Glutamatergic neuron (in vitro differentiated cells): ENCODE data around the gene FBXO34. TPM values are rescaled to one million over a fixed set of nuclear protein-coding genes. Genes with fewer than 3 reads are reported as not detected.

Source experiments
- DNase-seq: peaks from one replicate; pipeline ENCODE4 v3.0.0; 2022
- H3K27ac Mint-ChIP-seq: one replicate; pipeline ENCODE4 v1.8.0; 2020; ENCODE audit warnings: mild to moderate bottlenecking, mixed read lengths, inconsistent platforms; ENCODE audit not compliant: unreplicated experiment
- H3K27me3 Mint-ChIP-seq: one replicate; pipeline ENCODE4 v1.8.0; 2020; ENCODE audit warnings: mild to moderate bottlenecking, moderate library complexity, mixed read lengths, inconsistent platforms; ENCODE audit not compliant: unreplicated experiment
- H3K36me3 Mint-ChIP-seq: one replicate; pipeline ENCODE4 v1.8.0; 2020; ENCODE audit warnings: mild to moderate bottlenecking, mixed read lengths, inconsistent platforms; ENCODE audit not compliant: unreplicated experiment
- H3K4me1 Mint-ChIP-seq: one replicate; pipeline ENCODE4 v1.8.0; 2020; ENCODE audit warnings: mild to moderate bottlenecking, low read depth, mixed read lengths, inconsistent platforms; ENCODE audit not compliant: unreplicated experiment
- H3K4me3 Mint-ChIP-seq: one replicate; pipeline ENCODE4 v1.8.0; 2020; ENCODE audit warnings: mild to moderate bottlenecking, mixed read lengths, inconsistent platforms; ENCODE audit not compliant: unreplicated experiment
- H3K9me3 Mint-ChIP-seq: one replicate; pipeline ENCODE4 v1.8.0; 2020; ENCODE audit warnings: mild to moderate bottlenecking, moderate library complexity, mixed read lengths, inconsistent platforms; ENCODE audit not compliant: unreplicated experiment
- CTCF ChIP-seq: fragments of 200-600 bp; sonication (generic); IDR thresholded peaks from one replicate; pipeline ENCODE4 v1.5.0; 2021; ENCODE audit not compliant: partially characterized antibody, unreplicated experiment
- total RNA-seq: library from RNA; stranded (reverse); fragmentation: NEBNext Ultra II Directional; extraction: Animal tissue kit (Norgen Biotek cat#: 25700); gene quantifications from one replicate; pipeline ENCODE4 v1.2.1, GENCODE V29; 2021; ENCODE audit not compliant: unreplicated experiment

The FBXO34 gene
- total RNA-seq, 1 donor from 2014 or later: 13.6 TPM

- Mint-ChIP-seq H3K4me1 (peaks cover 6% of the 10 kb centered on the region), H3K27ac (no peak overlapping the region), H3K36me3 (no peaks in the 10 kb centered on the region), H3K27me3 (peaks cover 7% of the 10 kb centered on the region), H3K4me3 (no peak overlapping the region), H3K9me3 (peaks cover 5% of the 10 kb centered on the region)
- DNase-seq: no peak
- TF ChIP-seq CTCF: no peak
Observed at GRCh38 chr14:55274751-55275150, 3.5 kb downstream of the FBXO34 start.

- H3K27me3 Mint-ChIP-seq: peaks cover 4% of the 10 kb centered on the region
- no peaks in the 10 kb centered on the region for H3K36me3 Mint-ChIP-seq
- peaks cover 6% of the 10 kb centered on the region for H3K4me1 Mint-ChIP-seq
- DNase-seq: no peak
- H3K4me3 Mint-ChIP-seq: no peak overlapping the region
- no peak overlapping the region for H3K27ac Mint-ChIP-seq
- no peak for TF ChIP-seq CTCF
- H3K9me3 Mint-ChIP-seq: peaks cover 3% of the 10 kb centered on the region
Observed at GRCh38 chr14:55276736-55277135, 5.5 kb downstream of the FBXO34 start.

GRCh38 chr14:55277972-55278740 is 6.9 kb downstream of the FBXO34 start:
- no peak for TF ChIP-seq CTCF
- Mint-ChIP-seq H3K9me3 (peaks cover 2% of the 10 kb centered on the region), H3K4me1 (peaks cover 2% of the 10 kb centered on the region), H3K36me3 (no peaks in the 10 kb centered on the region), H3K27ac (no peak overlapping the region), H3K27me3 (peaks cover 2% of the 10 kb centered on the region), H3K4me3 (no peak overlapping the region)
- DNase-seq: no peak

- no peaks in the 10 kb centered on the region for H3K36me3 Mint-ChIP-seq
- no peak for DNase-seq
- H3K9me3 Mint-ChIP-seq: peaks cover 2% of the 10 kb centered on the region
- H3K27me3 Mint-ChIP-seq: peaks cover 2% of the 10 kb centered on the region
- H3K4me3 Mint-ChIP-seq: no peak overlapping the region
- peak; percentile 5 for TF ChIP-seq CTCF
- peaks cover 2% of the 10 kb centered on the region for H3K4me1 Mint-ChIP-seq
- H3K27ac Mint-ChIP-seq: no peak overlapping the region
Observed at GRCh38 chr14:55279384-55279783, 8.2 kb downstream of the FBXO34 start.

GRCh38 chr14:55281316-55281839 is 10.2 kb downstream of the FBXO34 start:
- peaks cover 2% of the 10 kb centered on the region for H3K4me1 Mint-ChIP-seq
- H3K36me3 Mint-ChIP-seq: no peaks in the 10 kb centered on the region
- H3K9me3 Mint-ChIP-seq: peaks cover 2% of the 10 kb centered on the region

More at GRCh38 chr14:55281316-55281839, 10.2 kb downstream of the FBXO34 start:
- no peak overlapping the region for H3K27ac Mint-ChIP-seq
- no peak for TF ChIP-seq CTCF
- DNase-seq: no peak
- H3K4me3 Mint-ChIP-seq: no peak overlapping the region
- peaks cover 4% of the 10 kb centered on the region for H3K27me3 Mint-ChIP-seq
